ES-I3 (cell line): ENCODE results near the gene THY1.
A peak's percentile ranks its signal among the peaks of the same experiment; 100 is the strongest.
"Not testable (repeated sequence)": the region's sequence is repeated elsewhere in the genome, so short reads cannot be mapped to it uniquely, and the experiment has no call there.

Source experiments
- H3K36me3 ChIP-seq: 2 replicates; pipeline ENCODE4 v1.6.1; 2013; ENCODE audit warnings: mild to moderate bottlenecking, low read length, control low read depth, moderate library complexity; ENCODE audit not compliant: insufficient read depth
- H3K4me1 ChIP-seq: 2 replicates; pipeline ENCODE4 v1.6.1; 2013; ENCODE audit warnings: mild to moderate bottlenecking, control low read depth, low read length; ENCODE audit not compliant: insufficient read depth
- H3K9ac ChIP-seq: 2 replicates; pipeline ENCODE4 v1.6.1; 2013; ENCODE audit warnings: low read depth, mild to moderate bottlenecking, low read length, moderate library complexity
- H3K9me3 ChIP-seq: 2 replicates; pipeline ENCODE4 v1.6.1; 2013; ENCODE audit warnings: mild to moderate bottlenecking, low read length, moderate library complexity; ENCODE audit not compliant: control insufficient read depth, insufficient read depth

Gene THY1

DNA sequence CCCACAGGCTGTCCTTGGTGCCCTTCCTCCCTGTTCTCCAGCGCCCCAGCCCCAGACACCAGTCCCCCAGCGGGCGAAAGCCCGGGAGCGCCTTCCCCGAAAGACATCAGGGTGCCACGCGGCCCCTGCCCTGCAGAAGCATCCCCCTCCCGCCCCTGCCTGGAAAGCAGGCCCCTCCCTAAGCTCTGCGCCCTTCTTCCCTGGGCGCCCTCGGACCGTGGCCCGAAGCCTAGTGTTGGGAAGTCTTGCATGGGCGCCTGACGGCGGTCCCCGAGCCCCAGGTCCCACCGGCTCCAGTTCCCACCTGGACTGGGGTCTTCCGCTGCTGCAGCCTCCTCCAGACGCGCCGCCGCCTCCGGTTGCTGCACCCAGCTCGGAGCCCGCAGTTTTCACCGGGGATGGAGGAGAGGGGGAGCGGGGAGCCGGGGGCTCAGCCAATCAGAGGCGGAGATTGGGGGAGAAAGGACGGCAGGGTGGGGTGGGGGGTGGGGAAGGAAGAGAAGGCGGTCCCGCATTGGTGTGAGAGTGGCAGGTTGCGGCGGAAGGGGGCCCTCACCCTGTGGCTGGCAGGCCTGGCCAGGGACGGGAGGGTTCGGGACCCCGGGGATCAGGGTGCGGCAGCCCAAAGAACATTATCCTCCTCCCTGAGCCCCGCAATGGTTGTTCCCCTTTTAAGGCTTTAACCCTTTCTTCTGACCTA lies at the start of gene THY1:
THY1 (minus strand) TSS at position 364 of the 700 bp plus-strand sequence. CDS start 2,267 bp downstream, outside the sequence.
- no peaks in the 10 kb centered on the region; the same call in 1 of the 2 replicates for H3K9me3 ChIP-seq
- peaks cover 33% of the 10 kb centered on the region for H3K4me1 ChIP-seq
- peak within 1 kb of the TSS; percentile 89 for H3K9ac ChIP-seq
- peaks cover 32% of the 10 kb centered on the region for H3K36me3 ChIP-seq

DNA sequence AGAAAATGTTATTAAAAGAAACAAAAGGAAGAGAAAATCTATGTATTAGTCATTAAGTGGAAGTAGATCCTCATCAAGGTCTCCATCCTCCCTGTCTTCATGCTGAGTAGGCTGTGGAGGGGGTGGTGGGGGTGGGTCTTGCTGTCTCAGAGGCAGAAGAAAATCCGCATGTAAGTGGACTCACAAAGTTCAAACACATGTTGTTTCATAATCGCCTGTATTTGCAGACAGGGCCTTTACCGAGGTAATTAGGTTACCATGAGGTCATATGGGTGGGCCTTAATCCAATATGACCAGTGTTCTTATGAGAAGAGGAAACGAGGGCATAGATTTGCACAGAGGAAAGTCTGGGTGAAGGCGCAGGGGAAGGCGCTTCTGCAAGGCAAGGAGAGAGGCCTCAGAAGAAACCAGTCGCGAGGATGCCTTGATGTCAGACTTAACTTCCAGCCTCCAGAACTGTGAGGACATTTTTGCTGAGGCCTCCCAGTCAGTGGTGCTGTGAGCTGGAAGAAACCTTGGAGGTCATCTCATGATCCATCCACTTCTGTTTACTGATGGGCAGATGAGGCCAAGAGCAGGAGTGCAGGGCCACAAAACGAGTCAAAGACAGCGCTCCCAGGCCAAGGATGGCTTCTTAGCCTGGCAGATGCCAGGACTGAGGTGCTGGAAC lies 49.3 kb upstream of the THY1 start:
- H3K4me1 ChIP-seq: peaks cover 5% of the 10 kb centered on the region; the same call in 1 of the 2 replicates
- H3K9ac ChIP-seq: no peak overlapping the region
- no peaks in the 10 kb centered on the region for H3K9me3 ChIP-seq
- no peaks in the 10 kb centered on the region for H3K36me3 ChIP-seq

DNA sequence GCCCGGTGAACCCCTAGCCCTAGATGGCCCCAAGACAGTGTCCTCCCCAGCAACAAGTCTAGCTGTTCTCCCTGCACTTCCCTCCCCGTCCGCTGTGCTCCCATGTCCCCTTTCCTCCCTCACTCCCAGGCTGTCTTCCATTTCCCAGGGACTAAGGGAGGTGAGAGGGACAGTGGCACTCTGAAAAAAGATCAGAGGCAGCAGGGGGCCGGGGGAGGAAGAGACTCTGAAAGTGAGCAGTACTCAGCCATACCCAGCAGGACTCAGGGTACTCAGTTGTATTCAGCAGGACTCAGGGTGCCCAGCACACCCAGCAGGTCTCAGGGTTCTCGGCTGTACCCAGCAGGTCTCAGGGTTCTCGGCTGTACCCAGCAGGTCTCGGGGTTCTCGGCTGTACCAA lies 48.4 kb upstream of the THY1 start:
- Histone ChIP-seq H3K4me1 (peaks cover 5% of the 10 kb centered on the region; the same call in 1 of the 2 replicates), H3K36me3 (no peaks in the 10 kb centered on the region), H3K9me3 (no peaks in the 10 kb centered on the region), H3K9ac (no peak overlapping the region)

DNA sequence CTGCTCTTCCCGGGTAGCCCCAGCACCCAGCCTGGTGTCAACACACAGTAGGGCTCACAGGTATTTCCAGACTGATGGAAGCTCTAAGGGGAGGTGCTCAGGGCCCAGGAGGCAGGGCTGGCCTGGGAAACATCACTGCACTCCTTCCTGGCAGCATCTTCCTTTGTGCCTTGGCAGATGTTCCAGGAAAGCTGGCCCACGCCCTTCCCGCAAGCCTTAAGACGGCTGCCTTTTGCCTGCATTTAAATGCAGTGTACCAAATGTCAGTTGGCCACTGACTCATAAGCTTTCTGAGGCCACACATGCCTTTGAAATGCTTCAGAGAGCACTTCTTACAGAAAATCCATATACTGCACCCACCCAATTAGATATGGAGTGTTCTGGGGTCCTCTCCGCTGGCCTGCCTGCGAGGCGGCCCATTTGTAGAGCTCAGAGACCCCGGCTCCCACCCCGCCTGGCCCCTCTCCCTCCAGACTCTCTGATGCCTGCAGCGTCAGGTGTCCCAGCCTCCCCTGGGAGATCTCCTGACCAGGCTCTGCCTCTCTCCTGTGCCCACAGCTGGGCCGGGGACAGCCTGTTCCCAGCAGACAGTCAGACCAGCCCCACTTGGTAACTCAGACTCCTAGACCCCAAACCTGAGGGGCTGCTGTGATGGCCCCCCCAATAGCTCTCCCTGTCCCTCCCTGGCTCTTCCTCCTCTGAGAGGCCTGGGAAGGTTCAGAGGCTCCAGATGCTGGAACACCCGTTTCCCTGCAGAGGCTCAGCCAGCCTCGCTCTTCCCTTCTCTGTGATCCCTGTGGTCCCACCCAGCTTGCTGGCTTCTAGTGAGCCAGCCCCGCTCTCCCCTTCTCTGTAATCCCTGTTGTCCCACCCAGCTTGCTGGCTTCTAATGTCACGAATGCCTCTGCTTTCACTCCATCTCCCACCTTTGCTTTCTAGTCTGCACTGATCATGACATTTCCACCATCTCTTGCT lies 47.6 kb upstream of the THY1 start:
- Histone ChIP-seq H3K36me3 (no peaks in the 10 kb centered on the region), H3K9me3 (no peaks in the 10 kb centered on the region), H3K9ac (no peak overlapping the region), H3K4me1 (peaks cover 5% of the 10 kb centered on the region; the same call in 1 of the 2 replicates)

DNA sequence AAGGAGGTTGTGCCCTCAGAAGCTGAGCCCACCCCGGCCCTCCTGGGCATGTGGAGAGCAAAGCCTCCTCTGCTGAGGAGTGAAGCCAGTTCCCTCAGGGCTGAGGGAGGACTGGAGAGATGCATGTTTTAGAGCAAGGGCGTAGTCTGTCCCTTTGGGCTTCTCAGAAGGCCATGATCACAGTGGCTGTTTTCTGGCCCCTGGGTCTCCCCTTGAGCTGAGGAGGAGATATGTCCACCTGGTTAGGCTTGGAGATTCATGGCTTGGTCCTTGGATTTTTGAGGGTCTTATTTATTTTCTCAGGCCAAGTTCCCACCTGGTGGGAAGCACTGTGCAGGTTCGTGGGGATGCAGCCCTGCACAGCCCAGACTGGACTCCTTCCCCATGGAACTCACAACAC lies 46.5 kb upstream of the THY1 start:
- Histone ChIP-seq H3K4me1 (peaks cover 5% of the 10 kb centered on the region; the same call in 1 of the 2 replicates), H3K9ac (no peak overlapping the region), H3K36me3 (no peaks in the 10 kb centered on the region), H3K9me3 (no peaks in the 10 kb centered on the region)

DNA sequence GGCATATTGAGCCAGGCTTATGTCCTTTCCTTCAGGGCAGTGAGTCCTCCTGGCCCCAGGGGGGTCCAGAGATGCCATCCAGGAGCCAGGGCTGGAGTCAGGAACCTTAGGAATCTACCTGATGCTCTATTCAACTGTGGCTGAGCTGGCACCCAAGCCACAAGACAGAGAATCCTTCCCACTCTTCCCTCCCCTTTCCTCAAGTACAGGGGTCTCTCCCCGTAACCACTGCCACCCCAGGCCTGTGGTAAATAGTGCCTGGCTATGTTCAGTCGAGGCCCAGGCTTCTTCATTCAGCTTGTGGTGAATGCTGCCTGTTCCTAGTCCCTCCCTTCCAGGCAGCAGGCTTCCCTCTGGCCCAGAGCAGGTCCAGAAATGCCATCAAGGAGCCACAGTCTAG lies 45.5 kb upstream of the THY1 start:
- Histone ChIP-seq H3K4me1 (peaks cover 5% of the 10 kb centered on the region; the same call in 1 of the 2 replicates), H3K9ac (no peak overlapping the region), H3K36me3 (no peaks in the 10 kb centered on the region), H3K9me3 (no peaks in the 10 kb centered on the region)

DNA sequence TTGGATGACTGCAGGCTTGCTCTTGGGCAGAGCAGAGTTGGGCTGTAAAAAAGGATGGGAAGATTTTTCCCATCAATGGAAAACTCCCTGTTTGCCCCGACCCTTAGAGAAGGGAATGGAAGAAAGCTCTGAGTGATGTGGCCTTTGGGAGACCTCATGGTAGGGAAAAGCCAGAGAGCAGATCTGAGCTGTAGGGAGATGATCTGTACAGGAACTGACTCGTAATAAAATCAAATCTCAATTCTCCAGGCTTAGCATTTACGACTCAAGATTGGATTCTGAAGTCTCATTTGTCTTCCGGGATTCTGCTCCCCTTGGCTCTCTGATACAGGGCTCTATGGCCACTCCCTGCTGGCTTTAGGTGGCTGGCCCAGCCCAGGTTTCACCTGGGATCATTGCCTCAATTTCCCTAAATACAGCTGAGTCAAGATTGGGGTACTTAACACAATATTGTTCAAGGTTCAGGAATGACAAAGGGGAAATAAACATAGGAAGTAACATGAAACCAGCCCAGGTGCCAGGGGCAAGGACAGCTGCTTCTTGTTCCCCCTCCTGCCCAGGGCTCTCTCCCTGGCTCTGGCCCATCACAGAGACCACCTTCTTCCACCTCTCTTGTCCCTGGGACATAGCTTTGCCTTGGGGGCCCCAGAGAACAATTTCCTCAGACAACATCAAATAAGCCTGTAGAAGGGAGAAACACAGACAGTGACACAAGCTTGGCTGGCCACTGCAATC lies 38.4 kb upstream of the THY1 start:
- no peaks in the 10 kb centered on the region for H3K36me3 ChIP-seq
- no peak overlapping the region for H3K9ac ChIP-seq
- no peaks in the 10 kb centered on the region for H3K9me3 ChIP-seq
- H3K4me1 ChIP-seq: peaks cover 5% of the 10 kb centered on the region; the same call in 1 of the 2 replicates

DNA sequence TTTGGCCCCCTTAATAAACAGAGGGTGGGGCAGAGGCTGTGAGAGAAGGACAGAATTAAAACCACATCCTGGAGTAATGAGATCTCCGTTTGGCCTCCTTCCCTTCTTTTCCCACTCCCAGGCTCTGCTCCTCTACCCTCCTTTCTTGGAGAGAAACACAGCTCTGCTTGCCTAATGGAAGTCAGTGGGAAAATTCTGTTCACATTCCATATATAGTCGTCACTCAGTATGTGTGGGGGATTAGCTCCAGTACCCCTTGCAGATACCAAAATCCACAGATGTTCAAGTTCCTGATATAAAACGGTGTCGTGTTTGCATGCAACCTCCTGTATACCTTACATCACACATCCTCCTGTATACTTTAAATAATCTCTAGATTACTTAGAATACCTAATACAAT lies 37.6 kb upstream of the THY1 start:
- no peaks in the 10 kb centered on the region for H3K9me3 ChIP-seq
- peaks cover 5% of the 10 kb centered on the region; the same call in 1 of the 2 replicates for H3K4me1 ChIP-seq
- no peak overlapping the region for H3K9ac ChIP-seq
- no peaks in the 10 kb centered on the region for H3K36me3 ChIP-seq

DNA sequence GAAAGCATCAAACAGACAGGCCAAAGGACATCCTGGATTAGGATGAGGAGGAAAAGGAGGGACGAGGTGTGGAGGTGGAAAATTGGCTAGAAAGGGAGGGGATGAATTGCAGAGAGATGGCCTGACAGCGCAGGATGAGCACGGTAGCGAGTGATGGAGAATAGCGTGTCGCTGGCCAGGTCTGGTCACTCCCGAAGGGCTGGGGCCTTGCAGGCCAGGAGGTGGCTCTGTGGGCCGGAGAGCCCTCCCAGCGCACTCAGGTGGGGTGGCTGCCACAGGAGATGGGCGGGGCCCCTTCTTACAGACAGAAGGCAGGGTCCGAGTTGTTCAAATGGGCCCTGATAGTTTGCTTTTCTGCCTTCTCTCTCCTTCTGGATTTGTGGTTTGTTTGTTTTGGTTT lies 37.1 kb upstream of the THY1 start:
- H3K9ac ChIP-seq: no peak overlapping the region
- no peaks in the 10 kb centered on the region for H3K9me3 ChIP-seq
- H3K36me3 ChIP-seq: no peaks in the 10 kb centered on the region
- peaks cover 5% of the 10 kb centered on the region; the same call in 1 of the 2 replicates for H3K4me1 ChIP-seq

DNA sequence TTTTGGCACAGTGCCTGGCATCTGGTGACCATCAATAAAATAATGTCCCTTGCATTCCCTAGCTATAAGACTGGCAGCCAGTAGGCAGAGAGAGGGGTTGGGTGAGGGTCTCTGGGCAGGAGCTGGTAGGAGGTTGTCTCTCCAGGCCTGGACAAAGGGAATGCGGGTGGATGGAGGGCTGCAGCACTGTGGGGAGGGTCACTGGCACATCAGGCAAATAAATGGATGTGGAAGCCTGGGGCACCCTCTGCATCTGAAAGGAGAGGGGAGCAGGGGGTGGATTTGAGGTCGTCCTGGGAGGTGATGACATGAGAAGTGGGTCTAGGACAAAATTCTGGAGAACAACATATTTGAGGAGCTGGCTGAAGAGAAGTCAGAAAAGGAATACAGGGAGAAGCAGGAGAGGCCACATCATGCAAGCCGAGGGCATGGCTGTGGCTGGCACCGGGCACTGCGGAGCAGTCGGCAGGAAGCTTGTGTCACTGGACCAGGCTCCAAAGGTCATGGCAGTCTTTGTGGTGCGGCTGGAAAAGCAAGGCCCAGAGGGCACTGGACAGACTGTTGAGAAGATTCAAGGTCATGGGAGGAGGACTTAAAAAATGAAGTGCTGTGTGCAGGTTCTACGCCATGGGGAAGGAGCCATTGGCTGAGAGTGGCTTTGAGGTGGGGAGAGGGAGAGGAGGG lies 36.5 kb upstream of the THY1 start:
- H3K9ac ChIP-seq: no peak overlapping the region
- peaks cover 5% of the 10 kb centered on the region; the same call in 1 of the 2 replicates for H3K4me1 ChIP-seq
- H3K36me3 ChIP-seq: no peaks in the 10 kb centered on the region

DNA sequence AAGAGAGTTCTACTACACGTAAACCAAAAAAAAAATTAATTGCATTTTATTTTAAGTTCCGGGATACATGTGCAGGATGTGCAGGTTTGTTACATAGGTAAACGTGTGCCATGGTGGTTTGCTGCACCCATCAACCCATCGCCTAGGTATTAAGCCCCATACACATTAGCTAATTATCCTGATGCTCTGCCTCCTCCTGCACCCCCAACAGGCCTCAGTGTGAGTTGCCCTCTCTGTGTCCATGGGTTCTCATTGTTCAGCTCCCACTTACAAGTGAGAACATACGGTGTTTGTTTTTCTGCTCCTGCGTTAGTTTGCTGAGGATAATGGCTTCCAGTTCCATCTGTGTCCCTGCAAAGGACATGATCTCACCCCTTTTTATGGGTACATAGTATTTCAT lies 32.7 kb upstream of the THY1 start:
- not testable (repeated sequence) for H3K9ac ChIP-seq, H3K9me3 ChIP-seq, H3K36me3 ChIP-seq, H3K4me1 ChIP-seq

More for the DNA sequence above, 36.5 kb upstream of the THY1 start:
- no peaks in the 10 kb centered on the region for H3K9me3 ChIP-seq

DNA sequence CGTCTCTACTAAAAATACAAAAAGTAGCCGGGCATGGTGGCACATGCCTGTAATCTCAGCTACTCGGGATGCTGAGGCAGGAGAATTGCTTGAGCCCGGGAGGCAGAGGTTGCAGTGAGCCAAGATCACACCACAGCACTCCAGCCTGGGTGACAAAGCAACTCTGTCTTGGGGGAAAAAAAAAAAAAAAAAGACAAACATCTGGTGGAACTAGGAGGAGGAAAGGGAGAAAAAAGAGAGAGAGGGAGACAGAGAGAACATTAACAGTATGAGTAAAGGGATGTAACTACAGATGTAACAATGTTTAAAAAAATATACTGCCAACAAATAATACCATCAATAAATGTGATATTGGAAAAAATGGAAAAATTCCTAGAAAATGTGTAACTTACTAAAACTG lies 32.3 kb upstream of the THY1 start:
- H3K9me3 ChIP-seq, H3K4me1 ChIP-seq, H3K9ac ChIP-seq, H3K36me3 ChIP-seq: not testable (repeated sequence)

DNA sequence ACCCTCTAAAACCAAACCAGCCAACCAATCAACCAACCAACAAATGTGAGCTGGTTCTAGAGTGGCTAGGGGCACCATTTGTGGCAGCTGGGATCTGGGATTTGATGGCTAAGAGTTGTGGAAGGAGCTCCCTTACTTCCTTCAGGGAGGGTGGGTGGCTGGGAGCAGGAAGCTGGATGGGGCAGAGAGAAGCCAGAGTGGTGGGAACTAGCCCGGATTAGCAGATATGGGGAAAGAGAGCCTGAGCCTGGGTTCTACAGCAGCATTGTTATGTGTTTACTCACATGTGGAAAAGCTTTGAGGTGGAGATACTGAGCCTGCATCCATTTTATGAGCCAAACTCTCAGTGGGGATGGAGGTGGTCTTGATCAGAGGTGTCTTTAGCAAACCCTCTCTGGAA lies 30.9 kb upstream of the THY1 start:
- Histone ChIP-seq H3K4me1 (no peaks in the 10 kb centered on the region), H3K9ac (no peak overlapping the region), H3K9me3 (no peaks in the 10 kb centered on the region), H3K36me3 (no peaks in the 10 kb centered on the region)
